NCI-H1694 (cell line): Measurements from ENCODE around the gene TTF2.
A peak's percentile ranks its signal among the peaks of the same experiment; 100 is the strongest.
"Not testable (repeated sequence)": the region's sequence is repeated elsewhere in the genome, so short reads cannot be mapped to it uniquely, and the experiment has no call there.

Experiments used
- DNase-seq: peaks from one replicate; lab custom pipeline; 2025; lab: John Stamatoyannopoulos, UW

Gene TTF2

DNA sequence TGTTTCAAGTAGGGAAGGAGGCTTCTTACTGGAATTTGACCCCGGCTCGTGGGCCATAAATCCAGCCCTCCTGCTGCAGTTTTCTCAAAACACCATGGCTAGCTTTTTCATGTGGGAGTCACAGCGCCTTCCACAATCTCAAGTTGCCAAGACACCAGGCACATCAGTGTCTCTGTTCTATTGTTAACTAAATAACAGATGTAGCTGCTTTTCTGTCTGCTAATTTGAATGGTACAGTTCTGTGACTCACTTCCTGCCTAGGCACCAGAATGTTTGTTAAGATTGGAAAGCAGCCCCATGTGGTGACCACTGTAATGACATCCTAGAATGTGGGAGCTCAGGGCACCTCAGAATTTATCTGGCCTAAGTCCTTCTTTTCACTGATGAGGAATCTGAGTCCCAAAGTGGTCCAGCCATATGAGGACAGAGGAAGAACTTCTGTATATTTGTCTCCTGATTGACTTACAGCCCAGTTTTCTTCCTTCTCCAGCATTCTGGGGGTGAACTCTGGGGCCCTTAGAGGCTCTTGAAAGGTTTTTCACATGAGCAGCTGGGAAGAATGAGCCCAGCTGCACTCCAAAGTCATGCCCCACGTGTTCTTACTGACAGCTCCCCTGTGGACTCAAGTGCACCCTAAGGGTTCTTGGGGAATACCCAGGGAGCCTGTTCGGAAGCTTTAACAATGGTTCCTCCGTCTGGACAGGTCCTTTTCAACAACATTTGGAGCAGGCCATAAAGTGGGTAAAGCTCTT lies 33.9 kb downstream of the TTF2 start:
- no peak for DNase-seq

DNA sequence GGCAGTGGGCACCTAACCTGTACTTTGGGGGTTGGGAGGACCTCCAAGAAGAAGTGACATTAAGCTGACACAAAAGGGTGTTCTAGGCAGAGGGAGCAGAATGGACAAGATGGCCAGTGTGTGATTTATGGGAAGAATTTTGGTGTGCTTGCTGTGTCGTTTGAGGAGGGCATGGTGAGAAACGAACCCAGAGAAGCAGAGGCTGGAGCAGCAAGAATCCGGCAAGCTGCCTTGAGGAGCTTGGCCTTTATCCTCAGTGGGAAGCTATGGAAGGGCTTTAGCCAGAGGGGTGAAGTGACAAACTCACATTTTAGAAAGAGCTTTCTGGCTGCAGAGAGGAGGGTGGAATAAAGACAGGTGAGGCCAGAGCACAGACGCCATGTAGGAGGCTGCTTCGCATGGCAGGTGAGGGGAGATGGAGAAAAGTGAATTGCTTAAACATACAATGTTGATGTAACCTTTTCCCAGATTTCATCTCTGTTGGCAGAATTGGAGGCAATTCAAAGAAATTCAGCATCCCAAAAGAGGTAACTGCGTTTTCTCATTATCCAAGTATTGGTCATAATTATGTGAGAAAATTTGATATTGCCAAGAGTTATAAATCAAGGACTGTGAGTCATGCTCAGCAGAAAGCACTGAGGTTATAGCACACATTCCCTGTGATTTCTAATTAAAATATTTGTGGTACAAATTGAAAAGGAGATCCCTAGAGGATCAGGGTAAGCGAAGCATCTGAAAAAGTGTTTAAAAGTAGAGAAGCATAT lies 34.9 kb downstream of the TTF2 start:
- no peak for DNase-seq

DNA sequence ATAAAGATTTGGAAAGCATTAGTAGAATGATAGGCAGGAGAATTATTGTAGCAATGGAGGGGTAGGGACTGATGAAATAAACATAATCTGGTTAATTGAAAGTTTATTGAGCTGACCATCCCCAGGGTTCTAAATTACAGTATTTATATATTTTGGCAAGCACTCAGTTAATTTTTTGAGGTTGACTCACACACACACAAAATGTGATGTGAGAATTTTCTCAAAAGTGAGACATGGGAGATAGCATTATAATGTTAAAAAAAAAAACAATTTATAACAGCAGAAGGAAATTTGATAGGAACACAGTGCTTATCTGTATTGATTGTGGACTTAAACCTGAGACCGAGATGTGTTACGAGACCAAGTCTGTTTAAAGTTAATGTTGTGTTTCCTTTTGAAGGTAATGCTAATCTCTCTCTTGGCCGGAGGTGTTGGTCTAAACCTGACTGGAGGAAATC lies 36.9 kb downstream of the TTF2 start:
- no peak for DNase-seq

DNA sequence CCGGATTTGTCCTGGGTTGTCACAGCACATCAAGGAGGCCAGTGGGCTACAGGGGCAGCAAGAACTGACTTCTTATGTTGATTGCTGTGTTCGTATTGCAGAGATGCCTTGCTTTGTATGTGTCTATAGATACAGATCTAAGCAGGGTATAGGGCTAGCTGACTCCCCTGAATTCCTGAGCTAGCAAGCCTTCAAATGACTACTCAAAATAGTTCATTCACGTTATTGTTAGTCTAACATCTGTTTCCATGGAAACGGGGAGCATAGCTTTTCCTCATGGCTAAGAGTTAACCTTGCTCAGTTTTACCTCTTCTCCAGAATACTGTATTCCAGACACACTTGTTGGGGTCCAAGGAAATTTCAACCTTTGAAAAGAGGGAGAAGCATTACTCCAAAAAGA lies 37.3 kb downstream of the TTF2 start:
- no peak for DNase-seq

DNA sequence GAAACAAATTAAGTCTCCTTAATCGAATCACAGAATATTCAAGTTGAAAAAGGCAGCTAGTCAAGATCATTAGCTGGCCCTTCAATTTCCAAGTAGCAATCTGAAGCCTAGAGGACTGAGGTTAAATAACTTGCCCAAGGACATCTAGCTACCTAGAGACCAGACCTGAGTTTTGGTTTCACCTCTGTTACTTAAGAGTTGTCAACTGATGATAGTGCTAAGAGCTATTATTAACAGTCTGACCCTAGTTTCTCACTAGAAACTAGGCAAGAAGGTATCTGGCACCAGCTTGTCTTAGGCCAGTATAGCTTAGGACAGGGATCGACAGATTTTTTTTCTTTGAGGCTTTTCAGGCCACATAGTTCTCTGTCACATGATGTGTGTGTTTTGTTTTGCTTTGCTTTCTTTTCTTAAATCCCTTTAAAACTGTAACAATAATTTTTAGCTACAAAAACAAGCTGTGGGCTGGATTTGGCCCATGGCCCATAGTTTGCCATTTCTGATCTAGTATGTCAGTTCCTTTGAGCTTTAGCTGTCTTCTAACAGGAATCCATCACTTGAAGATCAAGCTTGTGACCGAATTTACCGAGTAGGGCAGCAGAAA lies 38.3 kb downstream of the TTF2 start:
- no peak for DNase-seq

DNA sequence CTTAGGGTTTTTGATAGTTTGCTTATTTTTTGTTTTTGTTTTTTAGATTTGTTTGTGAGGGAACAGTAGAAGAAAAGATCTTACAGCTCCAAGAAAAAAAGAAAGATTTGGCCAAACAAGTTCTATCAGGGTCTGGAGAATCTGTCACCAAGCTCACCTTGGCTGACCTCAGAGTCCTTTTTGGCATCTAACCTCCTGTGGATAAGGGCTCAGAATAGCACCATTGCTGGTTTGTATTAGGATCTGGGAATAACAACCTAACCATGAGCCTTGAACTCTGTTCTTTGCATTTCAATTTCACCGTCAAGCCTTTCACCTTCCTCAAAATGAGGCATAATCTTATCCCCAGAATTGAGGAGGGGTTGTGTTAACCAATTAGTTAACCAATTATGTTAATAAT lies 41.2 kb downstream of the TTF2 start:
- DNase-seq: no peak

DNA sequence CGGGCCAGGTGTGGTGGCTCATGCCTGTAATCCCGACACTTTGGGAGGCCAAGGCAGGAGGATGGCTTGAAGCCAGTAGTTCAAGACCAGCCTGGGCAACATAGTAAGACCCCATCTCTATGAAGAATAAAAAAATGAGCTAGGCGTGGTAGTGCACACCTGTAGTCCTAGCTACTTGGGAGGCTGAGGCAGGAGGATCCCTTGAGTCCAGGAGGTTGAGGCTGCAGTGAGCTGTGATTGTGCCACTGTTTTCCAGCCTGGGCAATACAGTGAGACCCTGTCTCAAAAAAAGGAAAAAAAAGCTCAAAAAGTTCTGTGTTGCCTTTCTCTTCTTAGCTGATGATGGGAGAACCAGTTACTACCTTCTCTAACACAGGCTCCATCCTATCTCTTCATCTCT lies 41.7 kb downstream of the TTF2 start:
- not testable (repeated sequence) for DNase-seq

DNA sequence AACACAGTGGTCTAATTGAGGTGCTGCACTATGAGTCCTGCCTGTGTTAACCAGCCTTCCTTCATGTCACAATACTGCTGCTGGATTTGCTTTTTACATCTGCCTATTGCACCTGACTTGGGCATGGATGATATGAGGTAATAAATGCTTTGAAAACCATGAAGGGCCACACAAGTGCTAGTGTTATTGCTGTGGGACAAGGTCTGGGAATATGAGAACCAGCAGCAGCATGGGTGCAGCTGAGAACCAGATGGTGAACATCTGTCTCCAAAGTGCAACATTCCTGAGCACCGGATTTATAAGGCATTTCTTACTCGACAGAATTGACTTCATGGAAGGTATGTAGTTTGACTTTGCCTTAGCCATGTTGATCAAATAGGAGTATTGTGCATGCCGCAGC lies 44.9 kb downstream of the TTF2 start:
- DNase-seq: no peak

DNA sequence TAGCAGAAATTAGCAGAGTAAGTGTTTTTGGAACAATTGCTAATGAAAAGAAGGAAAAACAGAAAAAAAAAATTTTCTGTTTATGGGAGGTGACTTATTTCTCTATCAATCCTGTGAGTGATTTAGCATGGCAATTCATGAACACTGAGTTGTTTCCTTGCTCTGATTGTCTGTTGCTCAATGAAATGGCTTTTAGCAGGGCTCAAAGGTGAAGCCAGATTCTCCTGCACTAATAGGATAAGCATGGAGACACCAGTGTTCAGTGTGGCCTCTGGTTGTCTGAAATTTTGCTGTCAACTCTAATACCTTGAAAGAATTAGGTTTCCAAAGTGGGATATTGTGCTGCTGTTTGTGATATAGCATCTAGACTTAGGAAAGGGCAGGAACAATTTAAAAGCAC lies 45.6 kb downstream of the TTF2 start:
- DNase-seq: no peak

DNA sequence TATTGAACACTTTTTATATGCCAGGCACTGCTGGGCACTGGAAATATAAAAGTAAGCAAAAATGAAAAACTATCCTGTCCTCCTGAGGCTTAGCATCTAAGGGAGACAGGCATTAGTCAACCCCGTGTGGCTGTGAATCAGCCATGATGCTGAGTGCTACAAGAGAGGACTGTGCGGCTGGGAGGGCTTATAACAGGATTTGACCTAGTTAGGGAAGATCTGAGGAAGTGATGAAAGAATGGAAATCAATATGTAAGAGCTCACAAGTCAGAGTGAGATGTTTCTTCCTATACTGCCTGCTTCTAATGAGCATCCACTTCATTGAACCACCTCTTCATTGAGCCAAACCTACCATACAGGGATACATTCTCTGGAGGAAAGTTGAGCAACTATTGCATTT lies 46.4 kb downstream of the TTF2 start:
- DNase-seq: no peak

DNA sequence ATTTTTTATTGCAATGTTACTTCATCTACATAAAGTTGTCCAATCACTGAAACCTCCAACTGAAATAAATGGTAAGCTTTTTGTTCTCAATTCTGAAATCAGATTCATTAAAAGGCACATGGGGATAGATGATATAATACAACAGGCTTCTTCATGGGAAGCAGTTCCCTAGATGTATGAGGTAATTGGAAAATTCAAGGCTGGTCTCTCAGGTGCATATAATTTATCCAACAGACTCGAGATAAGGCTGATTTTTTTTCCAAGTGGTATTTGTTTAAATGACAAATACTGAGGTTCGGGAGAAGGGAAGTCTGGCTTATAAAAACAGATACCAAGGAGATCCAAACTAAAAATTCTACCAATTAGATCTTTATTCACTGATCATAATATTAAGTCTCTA lies 47.2 kb downstream of the TTF2 start:
- DNase-seq: no peak

DNA sequence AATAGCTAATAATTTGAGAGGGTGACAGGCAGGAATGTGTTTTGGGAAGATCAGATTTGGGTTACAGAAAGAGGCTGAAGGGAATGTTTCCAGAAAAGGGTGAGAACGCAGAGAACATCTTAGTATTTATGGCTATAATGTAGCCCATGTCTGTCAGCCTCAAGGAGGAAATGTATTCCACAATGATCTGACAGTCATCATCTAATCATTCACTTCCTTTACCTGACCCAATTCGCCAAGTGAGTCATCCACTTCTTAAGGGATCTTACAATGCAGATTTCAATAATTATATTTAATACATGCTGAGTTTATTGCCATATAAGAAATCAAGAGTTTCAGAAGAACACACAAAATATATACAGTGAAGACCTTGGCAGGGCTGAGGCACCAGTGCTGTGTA lies 50.6 kb downstream of the TTF2 start:
- no peak for DNase-seq

DNA sequence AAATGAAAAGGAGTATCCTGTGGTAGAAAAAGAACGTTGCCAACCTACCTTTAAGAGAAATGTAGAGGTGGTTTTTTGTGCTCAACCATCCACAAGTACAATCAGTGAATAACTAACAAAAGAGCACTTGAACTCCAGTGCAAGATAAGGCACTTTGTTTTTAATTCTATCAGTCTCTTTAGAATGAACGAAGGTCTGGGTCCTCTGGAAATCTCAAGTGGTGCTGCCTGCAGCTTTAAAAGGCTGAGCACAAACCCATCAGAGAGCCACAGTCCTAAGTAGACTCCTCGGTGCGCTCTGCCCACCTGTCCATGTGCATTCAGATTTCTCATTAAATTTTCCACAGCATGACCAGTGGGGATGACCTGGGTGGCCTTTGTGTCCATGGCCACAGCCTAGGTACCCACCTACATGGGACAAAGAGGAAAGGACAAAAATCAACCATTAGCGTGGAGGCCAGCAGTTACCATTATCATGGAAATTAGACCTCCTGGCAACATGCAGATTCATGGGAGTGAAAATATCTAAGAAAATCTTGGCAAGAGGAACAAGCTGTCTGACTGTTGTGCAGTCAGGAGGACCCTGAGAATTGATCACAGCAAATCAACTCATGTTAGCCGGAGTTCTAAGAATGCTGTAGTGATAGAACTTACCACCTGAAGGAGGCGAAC lies 52.1 kb downstream of the TTF2 start:
- DNase-seq: no peak

DNA sequence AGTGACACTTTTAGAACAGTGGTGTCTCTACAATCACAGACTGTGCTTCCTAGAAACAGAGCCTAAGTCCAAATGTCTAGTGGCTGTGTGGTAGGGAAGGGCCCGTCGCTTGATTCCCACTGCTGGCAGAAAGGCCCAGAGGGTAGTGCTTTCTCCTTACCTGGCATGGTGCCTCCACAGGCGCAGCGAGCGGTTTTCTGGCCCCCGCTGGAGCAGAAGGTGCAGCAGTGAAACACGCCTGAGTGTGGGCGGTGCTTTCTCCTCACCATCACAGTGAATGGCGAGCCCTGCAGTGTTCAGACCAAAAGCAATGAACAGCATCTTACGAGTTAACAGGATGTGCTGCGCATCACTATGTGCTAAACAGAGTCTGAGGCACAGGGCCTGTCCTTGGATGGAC lies 53.1 kb downstream of the TTF2 start:
- DNase-seq: peak; percentile 78

DNA sequence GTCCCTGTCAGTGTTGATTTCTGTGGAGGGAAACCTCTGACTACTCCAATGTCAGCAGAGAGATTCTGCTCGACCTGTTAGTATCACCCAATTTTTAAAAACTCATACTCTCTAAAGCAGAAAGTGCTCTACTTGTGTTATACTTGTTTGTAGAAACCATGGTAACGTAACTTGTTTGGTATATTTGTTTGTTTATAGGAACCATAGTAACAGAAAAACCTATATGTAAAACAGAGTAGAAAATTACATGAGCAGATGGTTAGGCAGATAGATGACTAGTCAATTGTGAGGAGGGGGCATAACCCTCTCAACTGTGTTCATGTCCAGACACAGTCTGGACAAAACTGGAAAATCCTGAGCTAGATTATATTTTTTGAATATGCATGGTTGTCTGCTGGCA lies 54.8 kb downstream of the TTF2 start:
- peak; percentile 35 for DNase-seq

DNA sequence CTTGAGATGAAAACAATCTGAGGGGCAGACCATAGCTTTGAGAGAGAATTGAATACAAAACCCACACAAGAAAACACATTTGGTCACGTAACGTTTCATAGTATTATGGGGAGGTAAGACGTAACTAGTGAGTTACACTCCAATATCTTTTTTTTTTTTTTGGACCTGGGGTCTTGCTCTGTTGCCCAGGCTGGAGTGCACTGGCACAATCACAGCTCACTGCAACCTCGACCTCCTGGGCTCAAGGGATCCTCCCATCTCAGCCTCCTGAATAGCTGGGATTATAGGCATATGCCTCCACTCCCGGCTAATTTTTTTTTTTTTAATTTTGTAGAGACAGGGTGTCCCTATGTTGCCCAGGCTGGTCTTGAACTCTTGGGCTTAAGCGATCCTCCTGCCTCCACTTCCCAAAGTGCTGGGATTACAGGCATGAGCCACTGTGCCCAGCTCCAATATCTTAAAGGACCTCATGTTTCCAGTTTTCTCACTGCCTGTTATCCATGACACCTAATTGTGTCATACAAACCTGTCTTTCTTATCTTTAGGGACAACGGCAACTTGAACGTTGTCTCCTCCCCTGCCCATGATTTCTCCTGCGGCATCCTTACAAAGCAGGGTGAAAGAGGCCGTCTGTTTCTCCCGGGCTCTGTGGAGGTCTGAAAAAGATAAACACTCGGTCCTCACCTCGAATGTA lies 56.1 kb downstream of the TTF2 start:
- DNase-seq: no peak

DNA sequence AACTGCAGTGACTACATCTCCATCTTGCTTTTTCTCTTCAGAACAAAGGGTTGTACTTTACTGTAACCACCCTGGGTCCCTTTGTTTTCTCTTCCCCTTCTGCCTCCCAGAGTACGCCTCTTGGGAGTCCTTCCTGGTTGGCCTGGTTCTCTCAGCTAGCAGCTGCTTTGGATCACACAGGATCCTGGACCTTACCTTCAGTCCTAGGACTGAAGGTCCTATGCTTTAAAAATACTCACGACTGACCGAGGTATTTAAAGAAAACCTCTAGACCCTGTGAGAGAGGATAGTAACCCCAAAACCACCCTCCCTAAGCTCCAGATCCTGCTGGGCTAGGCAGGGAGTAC lies 56.6 kb downstream of the TTF2 start:
- no peak for DNase-seq

DNA sequence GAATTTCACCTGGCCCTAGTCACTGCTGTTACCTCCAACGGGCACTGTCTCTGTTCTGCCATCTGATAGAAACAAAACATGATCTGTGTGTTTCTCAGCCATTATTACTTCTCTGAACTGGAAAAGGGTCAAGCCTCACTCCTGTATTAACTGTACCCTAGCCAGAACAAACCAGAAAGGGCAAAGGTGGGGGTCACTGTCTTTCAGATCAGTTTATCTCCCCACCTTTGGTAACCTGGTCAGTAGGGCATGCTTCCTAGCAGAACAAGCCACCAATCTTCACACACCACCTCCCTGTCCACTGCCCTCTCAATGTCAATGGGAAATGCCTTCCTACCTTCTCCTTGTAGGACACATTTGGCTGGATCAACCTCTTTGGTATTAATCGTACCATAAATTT lies 57.6 kb downstream of the TTF2 start:
- no peak for DNase-seq

DNA sequence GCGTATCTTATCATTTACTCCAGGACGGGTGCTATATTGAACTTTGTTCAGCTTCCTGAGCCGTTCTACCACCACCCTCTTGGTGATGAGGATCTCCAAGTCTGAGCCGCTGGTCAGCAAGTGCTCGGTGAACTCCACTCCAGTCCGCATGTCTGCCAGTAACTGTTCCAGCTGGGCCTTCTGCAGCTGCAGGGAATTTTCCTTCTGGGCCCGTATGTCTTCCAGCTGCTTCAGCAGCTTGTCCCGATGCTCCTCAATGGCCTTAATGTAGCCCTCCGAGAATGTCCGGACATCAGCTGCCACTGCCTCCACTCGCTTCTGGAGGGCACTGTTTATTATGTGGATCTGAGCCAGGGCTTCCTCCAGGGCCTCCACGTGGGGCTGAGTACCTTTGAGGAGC lies 58.0 kb downstream of the TTF2 start:
- DNase-seq: no peak

DNA sequence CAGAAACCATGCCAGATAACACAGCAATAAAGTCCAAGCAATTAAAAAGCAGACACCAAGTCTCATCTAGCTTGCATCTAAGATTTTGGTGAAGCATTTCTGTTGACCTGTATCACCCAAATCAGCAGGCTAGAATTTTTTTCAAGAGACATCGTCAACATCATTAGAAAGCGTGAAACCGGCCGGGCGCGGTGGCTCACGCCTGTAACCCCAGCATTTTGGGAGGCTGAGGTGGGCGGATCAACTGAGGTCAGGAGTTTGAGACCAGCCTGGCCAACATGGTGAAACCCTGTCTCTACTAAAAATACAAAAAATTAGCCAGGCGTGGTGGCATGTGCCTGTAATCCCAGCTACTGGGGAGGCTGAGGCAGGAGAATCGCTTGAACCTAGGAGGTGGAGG lies 59.0 kb downstream of the TTF2 start:
- DNase-seq: not testable (repeated sequence)

DNA sequence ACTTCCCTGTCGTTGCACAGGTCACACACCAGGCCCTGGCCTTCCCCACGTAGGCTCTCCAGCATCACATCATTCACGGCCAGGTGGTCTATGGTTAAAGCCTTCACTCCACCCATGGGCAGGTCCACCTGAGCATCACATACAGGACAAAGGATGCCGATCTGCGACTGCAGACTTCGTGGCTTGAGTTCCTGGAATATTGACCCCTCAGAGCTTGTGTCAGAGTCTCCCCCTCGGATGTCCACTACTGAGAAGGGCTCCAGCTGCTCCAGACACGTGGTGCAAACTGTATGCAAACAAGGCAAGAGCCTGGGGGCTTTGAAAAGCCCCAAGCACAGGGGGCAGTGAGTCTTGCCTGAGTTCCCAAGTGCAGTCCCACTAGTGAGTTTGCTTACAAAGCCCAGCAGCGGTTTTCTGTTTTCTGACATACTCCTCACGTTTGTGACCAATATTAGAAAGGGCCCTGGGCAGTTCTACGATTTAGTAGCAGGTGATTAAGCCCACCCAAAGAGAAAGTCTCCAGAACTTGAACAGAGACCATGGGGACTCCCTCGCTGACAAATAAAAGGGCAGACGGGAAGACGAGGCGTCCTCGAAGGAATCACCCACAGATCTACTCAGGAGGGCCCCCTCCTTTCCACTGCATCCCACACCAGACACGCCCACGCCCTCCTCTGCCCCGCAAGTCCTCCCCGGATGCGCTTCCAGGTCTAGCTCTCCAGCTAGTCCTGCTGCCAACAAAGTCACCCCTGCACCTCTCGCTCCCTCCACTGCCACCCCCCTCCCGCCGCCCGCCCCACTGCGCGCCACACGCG lies 60.9 kb downstream of the TTF2 start:
- DNase-seq: no peak
